SK-N-SH (cell line): ENCODE data around the gene GRK5. TPM values are rescaled to one million over a fixed set of nuclear protein-coding genes. Genes with fewer than 3 reads are reported as not detected.

Experiments used
- CTCF ChIA-PET: fragments of 300-600, 350-600 bp; formaldehyde crosslinking; extraction: SDS; loops from one replicate; lab custom pipeline; 2021; lab: Yijun Ruan, JAX
- POLR2A ChIA-PET: fragments of 350-600 bp; sonication (Branson Sonifier 250); formaldehyde crosslinking; extraction: SDS; loops from one replicate; lab custom pipeline; 2020; ENCODE audit warnings: antibody characterized with exemption, inconsistent platforms; lab: Yijun Ruan, JAX
- DNase-seq: peaks from one replicate; pipeline ENCODE4 v3.0.0; 2012
- H2AFZ ChIP-seq: fragments of 200-600 bp; sonication (generic); 2 replicates; pipeline ENCODE4 v1.8.1; 2016; ENCODE audit warnings: antibody characterized with exemption, mild to moderate bottlenecking, low read depth
- H3F3A ChIP-seq: fragments of 200-600 bp; sonication (generic); replicated peaks from 2 replicates; pipeline ENCODE3; 2016; ENCODE audit warnings: antibody characterized with exemption, mild to moderate bottlenecking; ENCODE audit not compliant: insufficient read depth
- H3K27ac ChIP-seq, 2 experiments: fragments of 200-500 bp in 1 of 2; fragments of 200-600 bp in 1 of 2; sonication (Bioruptor generic) in 1 of 2; sonication (generic), shearing (Covaris generic) in 1 of 2; 2 replicates each; pipeline versions ENCODE4 v1.5.1 to v1.6.1; 2014 to 2016; ENCODE audit warnings: low read depth in 2 of 2, inconsistent platforms in 1 of 2, low read length in 1 of 2, mild to moderate bottlenecking in 1 of 2, mixed read lengths in 1 of 2
- H3K27me3 ChIP-seq: fragments of 200-600 bp; sonication (generic), shearing (Covaris generic); 2 replicates; pipeline ENCODE4 v1.6.1; 2016; ENCODE audit warnings: mixed run types; ENCODE audit not compliant: insufficient read depth
- H3K36me3 ChIP-seq, 2 experiments: fragments of 200-500 bp in 1 of 2; fragments of 200-600 bp in 1 of 2; sonication (Bioruptor generic) in 1 of 2; sonication (generic) in 1 of 2; replicated peaks in 1 of 2; 2 replicates each; pipeline versions ENCODE3 to v1.5.1; 2014 to 2016; ENCODE audit warnings: low read length in 1 of 2, mild to moderate bottlenecking in 1 of 2; ENCODE audit not compliant: insufficient read depth in 2 of 2, control insufficient read depth in 1 of 2
- H3K4me1 ChIP-seq, 2 experiments: fragments of 200-500 bp in 1 of 2; fragments of 200-600 bp in 1 of 2; sonication (Bioruptor generic) in 1 of 2; sonication (generic), shearing (Covaris generic) in 1 of 2; 2 replicates each; pipeline versions ENCODE4 v1.5.1 to v1.6.1; 2014 to 2016; ENCODE audit warnings: low read depth in 1 of 2, low read length in 1 of 2, mixed run types in 1 of 2; ENCODE audit not compliant: insufficient read depth in 2 of 2, control insufficient read depth in 1 of 2
- H3K4me2 ChIP-seq: fragments of 200-600 bp; sonication (generic), shearing (Covaris generic); 2 replicates; pipeline ENCODE4 v1.6.1; 2017; ENCODE audit warnings: mixed run types
- H3K4me3 ChIP-seq, 2 experiments: fragments of 200-500 bp in 1 of 2; fragments of 200-600 bp in 1 of 2; sonication (Bioruptor generic) in 1 of 2; sonication (generic), shearing (Covaris generic) in 1 of 2; 2 replicates each; pipeline versions ENCODE4 v1.5.1 to v1.8.1; 2014 to 2016; ENCODE audit warnings: low read depth in 2 of 2, inconsistent platforms in 1 of 2, low read length in 1 of 2, mild to moderate bottlenecking in 1 of 2, mixed read lengths in 1 of 2, moderate library complexity in 1 of 2
- H3K79me2 ChIP-seq: fragments of 200-600 bp; sonication (generic); 2 replicates; pipeline ENCODE4 v1.8.1; 2017; ENCODE audit warnings: mild to moderate bottlenecking; ENCODE audit not compliant: insufficient read depth
- H3K9ac ChIP-seq: fragments of 200-600 bp; sonication (generic); 2 replicates; pipeline ENCODE4 v1.6.1; 2017; ENCODE audit warnings: mixed run types
- H3K9me2 ChIP-seq: fragments of 200-600 bp; sonication (generic); 2 replicates; pipeline ENCODE4 v1.6.1; 2017; ENCODE audit warnings: mixed run types
- H3K9me3 ChIP-seq: fragments of 200-600 bp; sonication (generic); 2 replicates; pipeline ENCODE4 v1.6.1; 2017; ENCODE audit warnings: mixed run types, mild to moderate bottlenecking, moderate library complexity
- H4K20me1 ChIP-seq: fragments of 200-600 bp; sonication (generic); 2 replicates; pipeline ENCODE4 v1.6.1; 2017; ENCODE audit warnings: mild to moderate bottlenecking, mixed run types; ENCODE audit not compliant: insufficient read depth
- CHD2 ChIP-seq: fragments of 150-350 bp; IDR thresholded peaks from 2 replicates; pipeline ENCODE4 v1.6.1; 2018; ENCODE audit warnings: low read length; ENCODE audit not compliant: partially characterized antibody
- ELF1 ChIP-seq: IDR thresholded peaks from 2 replicates; pipeline ENCODE4 v1.4.0; 2012
- FOSL2 ChIP-seq: IDR thresholded peaks from 2 replicates; pipeline ENCODE4 v1.4.0; 2012; ENCODE audit warnings: low read depth, mild to moderate bottlenecking, moderate library complexity, borderline replicate concordance
- GABPA ChIP-seq: IDR thresholded peaks from 2 replicates; pipeline ENCODE4 v1.4.0; 2012; ENCODE audit warnings: low read depth, mild to moderate bottlenecking
- GATA2 ChIP-seq: sonication (generic); formaldehyde crosslinking; IDR thresholded peaks from 2 replicates; pipeline ENCODE4 v1.5.0; 2020; ENCODE audit warnings: mild to moderate bottlenecking, missing genetic modification reagents
- IRF3 ChIP-seq: fragments of 150-350 bp; IDR thresholded peaks from 2 replicates; pipeline ENCODE4 v1.6.1; 2016; ENCODE audit warnings: mild to moderate bottlenecking, low read depth, low read length
- JUND ChIP-seq: IDR thresholded peaks from 2 replicates; pipeline ENCODE4 v1.4.0; 2012
- MEF2A ChIP-seq: IDR thresholded peaks from 2 replicates; pipeline ENCODE4 v1.4.0; 2012; ENCODE audit warnings: low read depth, borderline replicate concordance
- MXI1 ChIP-seq: IDR thresholded peaks from 2 replicates; pipeline ENCODE4 v1.6.1; 2012; ENCODE audit warnings: mild to moderate bottlenecking, low read depth, low read length, improper control_type of control experiment
- POLR2AphosphoS5 ChIP-seq: IDR thresholded peaks from 2 replicates; pipeline ENCODE4 v1.6.1; 2012; ENCODE audit warnings: low read depth, low read length
- RCOR1 ChIP-seq: fragments of 150-350 bp; IDR thresholded peaks from 2 replicates; pipeline ENCODE4 v1.6.1; 2017; ENCODE audit warnings: antibody characterized with exemption, low read length
- RFX5 ChIP-seq: IDR thresholded peaks from 2 replicates; pipeline ENCODE4 v1.6.1; 2012; ENCODE audit warnings: mild to moderate bottlenecking, improper control_type of control experiment, low read length
- SIN3A ChIP-seq: IDR thresholded peaks from 2 replicates; pipeline ENCODE4 v1.6.1; 2012; ENCODE audit warnings: low read depth, mild to moderate bottlenecking, low read length, moderate library complexity, borderline replicate concordance
- YY1 ChIP-seq: IDR thresholded peaks from 2 replicates; pipeline ENCODE4 v1.4.0; 2012; ENCODE audit warnings: low read depth, mild to moderate bottlenecking
- ZBTB33 ChIP-seq: IDR thresholded peaks from 2 replicates; pipeline ENCODE4 v1.4.0; 2012; ENCODE audit warnings: low read depth, borderline replicate concordance
- WGBS: methylation state at CpG from one replicate; pipeline ENCODE4 v1.1.6; 2017; ENCODE audit warnings: low lambda C conversion rate; 5-methylcytosine and 5-hydroxymethylcytosine counted together
- polyA plus RNA-seq, 3 experiments: library from polyadenylated mRNA; depleted of rRNA; stranded (reverse); fragments of >200 nt; gene quantifications; 2 replicates each; pipeline ENCODE4 v1.2.3, GENCODE V29; 2012

Gene GRK5
- polyA plus RNA-seq, 1 of the 3 experiments (the other 2 are of a cell fraction): 12.1 TPM

- POLR2A ChIA-PET: no interaction called here
- H3K79me2 ChIP-seq: no peaks in the 10 kb centered on the region
Observed at GRCh38 chr10:119379466-119380071, 172.2 kb downstream of the GRK5 start.

More at GRCh38 chr10:119379466-119380071, 172.2 kb downstream of the GRK5 start:
- DNase-seq: no peak
- no peaks in the 10 kb centered on the region for H3K9me3 ChIP-seq
- no peak overlapping the region for H3K4me2 ChIP-seq
- H3K9me2 ChIP-seq: no peaks in the 10 kb centered on the region
- no peaks in the 10 kb centered on the region for H3K36me3 ChIP-seq
- no peaks in the 10 kb centered on the region for H3F3A ChIP-seq
- H3K27ac ChIP-seq: no peak overlapping the region
- H2AFZ ChIP-seq: no peak overlapping the region
- TF ChIP-seq IRF3 (no peak), JUND (no peak), POLR2AphosphoS5 (no peak), GABPA (no peak), GATA2 (CRISPR knock-in tag) (no peak), MXI1 (no peak), RCOR1 (no peak), CHD2 (no peak), MEF2A (no peak), SIN3A (no peak), ZBTB33 (no peak), RFX5 (no peak), YY1 (no peak), ELF1 (no peak), FOSL2 (no peak)
- CTCF ChIA-PET: interaction anchor here (1.0 kb wide), 1 partner anchor 45 kb away, joined by 3 read pairs; no protein-coding TSS in a partner anchor
- 97% methylated on average over 10 of the region's 10 CpGs for WGBS
- H3K4me1 ChIP-seq: peaks cover 0 to 36% of the 10 kb centered on the region in 2 experiments; a peak in 1 of 4 replicates
- H3K9ac ChIP-seq: no peak overlapping the region
- H3K27me3 ChIP-seq: no peaks in the 10 kb centered on the region
- no peaks in the 10 kb centered on the region for H4K20me1 ChIP-seq
- H3K4me3 ChIP-seq: no peak overlapping the region
